Right atrium auricular region (tissue), 2 donors: ENCODE results near the gene GALNT5. TPM values are rescaled to one million over a fixed set of nuclear protein-coding genes. Genes with fewer than 3 reads are reported as not detected.
"Not testable (repeated sequence)": the region's sequence is repeated elsewhere in the genome, so short reads cannot be mapped to it uniquely, and the experiment has no call there.

Experiments
- DNase-seq: peaks from one replicate; pipeline ENCODE4 v3.0.0-alpha.2; 2019; ENCODE audit warnings: low spot score
- H3K27ac ChIP-seq, 2 donors: fragments of 200-600 bp; sonication (generic); 1 replicate in 1 of 2; 2 replicates in 1 of 2; pipeline ENCODE4 v1.5.1; 2016 to 2019
- H3K27me3 ChIP-seq, 2 donors: fragments of 200-600 bp; sonication (generic); one replicate each; pipeline versions ENCODE4 v1.5.1 to v1.6.0; 2017 to 2019
- H3K36me3 ChIP-seq: fragments of 200-600 bp; sonication (generic); one replicate; pipeline ENCODE4 v1.5.1; 2016
- H3K4me1 ChIP-seq, 2 donors: fragments of 200-600 bp; sonication (generic); one replicate each; pipeline versions ENCODE4 v1.5.1 to v1.6.0; 2017 to 2019
- H3K4me3 ChIP-seq, 2 donors: fragments of 200-600 bp; sonication (generic); 1 replicate in 1 of 2; 2 replicates in 1 of 2; pipeline ENCODE4 v1.5.1; 2017 to 2019; ENCODE audit warnings: mild to moderate bottlenecking in 1 of 2, moderate library complexity in 1 of 2
- H3K9me3 ChIP-seq, 2 donors: fragments of 200-600 bp; sonication (generic); one replicate each; pipeline ENCODE4 v1.5.1; 2019
- CTCF ChIP-seq, 2 donors: fragments of 200-600 bp; sonication (generic); IDR thresholded peaks; one replicate each; pipeline ENCODE4 v1.5.1; 2019; ENCODE audit warnings: antibody characterized with exemption in 2 of 2
- total RNA-seq, 2 donors: library from RNA; depleted of rRNA; stranded (reverse); fragments of >200 nt; gene quantifications; one replicate each; pipeline ENCODE4 v1.1.0, GENCODE V29; 2016

GALNT5 gene
- total RNA-seq, 2 donors from 2014 or later = 0.20 to 0.67 TPM

DNA sequence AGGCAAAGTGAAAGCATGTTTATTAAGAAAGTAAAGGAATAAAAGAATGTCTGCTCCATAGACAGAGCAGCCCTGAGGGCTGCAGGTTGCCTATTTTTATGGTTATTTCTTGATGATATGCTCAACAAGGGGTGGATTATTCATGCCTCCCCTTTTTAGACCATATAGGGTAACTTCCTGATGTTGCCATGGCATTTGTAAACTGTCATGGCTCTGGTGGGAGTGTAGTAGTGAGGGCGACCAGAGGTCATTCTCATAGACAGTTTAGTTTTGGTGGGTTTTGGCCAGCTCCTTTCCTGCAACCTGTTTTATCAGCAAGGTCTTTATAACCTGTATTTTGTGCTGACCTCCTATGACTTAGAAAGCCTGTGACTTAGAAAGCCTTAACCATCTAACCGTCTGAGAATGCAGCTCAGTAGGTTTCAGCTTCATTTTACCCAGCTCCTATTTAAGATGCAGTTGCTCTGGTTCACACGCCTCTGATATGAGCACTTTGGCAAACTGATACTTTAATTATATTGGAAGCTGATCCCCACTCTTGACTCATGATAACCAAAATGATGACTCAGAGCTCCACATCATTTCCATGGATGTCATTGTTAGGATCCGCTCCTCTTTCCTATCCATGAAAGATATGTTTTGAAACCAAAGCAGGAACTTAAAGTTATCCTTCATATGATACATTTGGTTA, 82.6 kb downstream of the GALNT5 start:
- no peak for TF ChIP-seq CTCF (IDR thresholded peaks at IDR 0.05)
- Histone ChIP-seq H3K4me3 (no peak overlapping the region), H3K9me3 (no peaks in the 10 kb centered on the region), H3K36me3 (no peaks in the 10 kb centered on the region), H3K4me1 (no peaks in the 10 kb centered on the region), H3K27me3 (no peaks in the 10 kb centered on the region), H3K27ac (no peak overlapping the region)
- no peak for DNase-seq

GRCh38 chr2:157341381-157341780, 83.9 kb downstream of the GALNT5 start:
- H3K4me3 ChIP-seq, H3K27me3 ChIP-seq: not testable (repeated sequence)

GRCh38 chr2:157345647-157346389, 88.3 kb downstream of the GALNT5 start:
- no peak for TF ChIP-seq CTCF (IDR thresholded peaks at IDR 0.05)
- no peak overlapping the region for H3K4me3 ChIP-seq
- no peak for DNase-seq
- no peak overlapping the region for H3K27ac ChIP-seq
- no peaks in the 10 kb centered on the region for H3K36me3 ChIP-seq
- no peaks in the 10 kb centered on the region for H3K4me1 ChIP-seq
- H3K27me3 ChIP-seq = no peaks in the 10 kb centered on the region
- H3K9me3 ChIP-seq = no peaks in the 10 kb centered on the region

More at GRCh38 chr2:157341381-157341780, 83.9 kb downstream of the GALNT5 start:
- H3K27ac ChIP-seq, DNase-seq, H3K4me1 ChIP-seq, H3K36me3 ChIP-seq, H3K9me3 ChIP-seq: not testable (repeated sequence)

GRCh38 chr2:157348291-157348921, 90.9 kb downstream of the GALNT5 start:
- Histone ChIP-seq H3K4me3 (no peak overlapping the region), H3K36me3 (no peaks in the 10 kb centered on the region), H3K4me1 (no peaks in the 10 kb centered on the region), H3K27ac (no peak overlapping the region), H3K9me3 (no peaks in the 10 kb centered on the region), H3K27me3 (no peaks in the 10 kb centered on the region)
- no peak for DNase-seq
- no peak for TF ChIP-seq CTCF (IDR thresholded peaks at IDR 0.05)

DNA sequence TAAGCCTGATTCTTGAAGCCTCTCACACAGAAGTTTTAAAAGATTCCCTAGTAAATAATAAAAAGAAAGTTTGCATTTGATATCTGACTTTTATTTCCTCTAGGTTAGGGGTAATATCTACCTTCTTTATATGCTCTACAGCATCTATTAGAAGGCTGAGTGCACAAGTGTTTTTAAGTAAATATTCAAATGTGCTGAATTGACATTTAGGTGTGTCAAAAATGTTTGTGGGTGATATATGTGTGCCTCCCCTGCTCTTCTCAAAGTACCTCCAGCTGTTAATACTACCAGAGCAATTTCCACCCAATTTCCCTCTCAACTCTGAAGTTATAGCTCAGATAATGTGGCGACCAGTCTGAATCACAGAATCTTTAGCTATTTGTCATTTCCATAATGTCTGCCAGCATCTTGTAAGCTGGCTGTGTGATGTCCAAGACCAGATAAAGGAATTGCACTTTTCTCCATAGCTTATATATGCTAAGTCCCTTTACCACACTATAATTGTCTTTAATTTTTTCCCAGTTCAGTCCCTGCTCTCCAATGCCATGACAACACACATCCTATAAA, 92.5 kb downstream of the GALNT5 start:
- Histone ChIP-seq H3K4me1 (no peaks in the 10 kb centered on the region), H3K27me3 (no peaks in the 10 kb centered on the region), H3K9me3 (no peaks in the 10 kb centered on the region), H3K27ac (no peak overlapping the region), H3K4me3 (no peak overlapping the region), H3K36me3 (no peaks in the 10 kb centered on the region)
- no peak for DNase-seq
- no peak for TF ChIP-seq CTCF (IDR thresholded peaks at IDR 0.05)

DNA sequence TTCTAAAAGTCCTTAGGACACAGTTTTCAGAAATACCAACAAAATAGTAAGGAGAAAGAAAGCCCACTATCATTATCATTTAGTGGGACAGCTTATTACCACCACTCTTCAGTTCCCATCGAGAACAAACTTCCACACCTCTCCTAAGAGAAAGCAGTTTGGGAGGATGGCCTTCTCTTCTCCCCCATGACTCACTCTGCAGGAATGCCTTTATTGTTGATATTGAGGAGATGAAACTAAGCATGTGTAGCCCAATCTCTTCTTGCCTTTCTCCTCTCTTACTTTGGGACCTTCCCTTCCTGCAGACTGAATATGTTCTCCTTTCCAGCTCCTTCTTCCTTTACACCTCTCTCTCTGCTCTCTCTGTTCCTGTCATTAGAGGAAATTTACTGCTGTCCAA, 98.1 kb downstream of the GALNT5 start:
- H3K9me3 ChIP-seq = no peaks in the 10 kb centered on the region
- H3K4me1 ChIP-seq = no peaks in the 10 kb centered on the region
- no peak overlapping the region for H3K4me3 ChIP-seq
- no peaks in the 10 kb centered on the region for H3K36me3 ChIP-seq
- H3K27ac ChIP-seq = no peak overlapping the region
- H3K27me3 ChIP-seq = no peaks in the 10 kb centered on the region
- TF ChIP-seq CTCF (IDR thresholded peaks at IDR 0.05) = no peak
- no peak for DNase-seq
